RWPE1 (cell line): Measurements from ENCODE around the gene PLA2G4E.

Experiments
- CTCF ChIA-PET: fragments of 350-600 bp; sonication (Branson Sonifier 250); formaldehyde crosslinking; extraction: SDS; loops from one replicate; lab custom pipeline; 2021; lab: Yijun Ruan, JAX
- POLR2A ChIA-PET: fragments of 400-600 bp; formaldehyde crosslinking; extraction: SDS; loops from one replicate; lab custom pipeline; 2020; ENCODE audit warnings: antibody characterized with exemption; ENCODE audit not compliant: low non-redundant PET; lab: Yijun Ruan, JAX
- DNase-seq: peaks from one replicate; pipeline ENCODE4 v3.0.0; 2012; ENCODE audit warnings: low spot score
- H3K27ac ChIP-seq: fragments of 450-650 bp; 2 replicates; pipeline ENCODE4 v1.5.1; 2017
- CTCF ChIP-seq: fragments of 450-650 bp; conservative IDR thresholded peaks from 2 replicates; pipeline ENCODE4 v1.5.1; 2017; ENCODE audit warnings: low read depth, mild to moderate bottlenecking

PLA2G4E gene

GRCh38 chr15:42056934-42057798 lies 36.3 kb upstream of the PLA2G4E start:
- H3K27ac ChIP-seq: peak overlapping the region; percentile 98
- DNase-seq: peak; percentile 98
- POLR2A ChIA-PET: interaction anchor here (0.7 to 1.0 kb wide), 2 partner anchors 20 to 36 kb away, joined by 3 to 5 read pairs; partner anchors contain the start of gene PLA2G4E
- CTCF ChIA-PET: interaction anchor here (0.6 to 2.9 kb wide), 12 partner anchors 8 to 165 kb away, joined by 3 to 26 read pairs (median 4); partner anchors contain the start of gene EHD4
- TF ChIP-seq CTCF: peak; percentile 91

- no peak for TF ChIP-seq CTCF
- DNase-seq: no peak
- CTCF ChIA-PET: interaction anchor here (0.9 kb wide), 1 partner anchor 30 kb away, joined by 3 read pairs; no protein-coding TSS in a partner anchor
- POLR2A ChIA-PET: interaction anchor here (0.7 kb wide), 1 partner anchor 23 kb away, joined by 3 read pairs; no protein-coding TSS in a partner anchor
- peak overlapping the region; percentile 25; the same call in 1 of the 2 replicates for H3K27ac ChIP-seq
These were observed 33.1 kb upstream of the PLA2G4E start for GRCh38 chr15:42053914-42054313.

DNA sequence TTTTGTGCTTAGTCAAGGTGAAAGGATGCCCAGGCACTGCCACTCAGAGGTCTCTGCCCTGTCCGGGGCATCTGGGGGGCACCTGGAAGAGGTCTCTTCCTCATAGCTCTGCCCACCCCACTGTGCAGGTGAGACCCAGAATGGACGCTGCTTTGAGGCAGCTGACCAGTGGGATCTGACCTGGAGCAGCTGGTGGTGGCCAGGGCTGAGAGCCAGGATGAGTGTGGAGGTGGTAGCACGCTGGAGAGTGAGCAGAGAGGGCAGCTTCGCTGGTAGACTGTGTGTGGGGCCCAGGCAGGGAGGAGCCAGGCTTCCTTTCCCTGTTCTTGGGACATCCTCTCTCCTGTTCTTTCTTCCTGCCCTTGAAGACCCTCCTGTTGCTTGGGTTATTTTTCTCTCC lies 32.2 kb upstream of the PLA2G4E start:
- CTCF ChIA-PET: interaction anchor here (0.9 kb wide), 1 partner anchor 31 kb away, joined by 3 read pairs; no protein-coding TSS in a partner anchor
- no peak for TF ChIP-seq CTCF

DNA sequence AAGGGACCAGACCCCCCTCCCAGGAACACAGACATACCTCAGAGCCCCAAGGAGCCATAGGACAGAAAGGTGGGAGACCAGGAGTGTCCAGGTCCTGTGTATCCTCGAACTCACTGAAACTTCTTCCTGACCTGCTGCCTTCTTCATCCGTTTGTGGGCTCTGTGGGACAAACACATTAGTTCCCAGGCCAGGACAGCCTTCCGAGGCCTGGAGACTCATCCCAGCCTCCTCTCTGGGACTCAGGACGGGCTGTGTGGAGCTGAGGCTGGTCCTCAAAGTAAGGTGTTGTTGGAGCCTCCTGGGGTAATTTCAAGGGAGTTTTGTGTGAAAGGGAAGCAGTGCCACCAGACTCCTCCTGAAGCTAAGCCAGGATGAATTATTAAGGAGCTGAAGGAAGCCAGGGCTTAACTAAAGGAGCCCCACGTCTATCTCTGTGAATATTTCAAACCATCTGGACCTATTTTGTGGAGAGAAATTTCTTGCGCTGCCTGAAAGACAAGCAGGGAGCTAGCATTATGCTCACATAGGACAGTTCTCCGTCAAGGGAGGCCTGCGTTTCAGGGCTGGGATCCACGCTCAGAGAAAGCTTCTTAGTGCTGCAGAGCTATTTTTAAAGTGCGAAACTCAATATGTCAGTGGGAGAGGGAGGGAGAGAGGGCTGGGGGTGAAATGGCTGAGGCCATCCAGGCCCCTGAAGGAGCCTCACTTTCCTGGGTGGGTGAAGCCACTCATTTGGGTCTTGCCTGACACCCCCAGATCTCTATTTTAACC lies 29.8 kb upstream of the PLA2G4E start:
- no peak for TF ChIP-seq CTCF
- CTCF ChIA-PET: interaction anchor here (0.5 to 1.2 kb wide), 3 partner anchors 49 to 61 kb away, joined by 3 to 11 read pairs (median 3); no protein-coding TSS in a partner anchor
- no peak overlapping the region for H3K27ac ChIP-seq
- POLR2A ChIA-PET: no interaction called here
- no peak for DNase-seq

More for the DNA sequence above, 32.2 kb upstream of the PLA2G4E start:
- POLR2A ChIA-PET: no interaction called here
- no peak overlapping the region for H3K27ac ChIP-seq
- DNase-seq: no peak

GRCh38 chr15:42048821-42049200 lies 28.0 kb upstream of the PLA2G4E start:
- peak; percentile 42 for DNase-seq
- peak overlapping the region; percentile 56 for H3K27ac ChIP-seq
- TF ChIP-seq CTCF: no peak
- ChIA-PET POLR2A (no interaction called here), CTCF (interaction anchor here (0.5 to 1.6 kb wide), 4 partner anchors 9 to 415 kb away, joined by 3 to 6 read pairs (median 4); no protein-coding TSS in a partner anchor)
